ENCODE data around the gene CRAMP1. TPM values are rescaled to one million over a fixed set of nuclear protein-coding genes. Genes with fewer than 3 reads are reported as not detected.

CRAMP1 gene
- polyA plus RNA-seq, 2 of the 4 experiments (the other 2 are of a cell fraction): 6.5 to 9.1 TPM

GRCh38 chr16:1677942-1678499 is 65.9 kb downstream of the CRAMP1 start, which contains the start of gene JPT2 (continued):
- TF ChIP-seq HMGXB4 (CRISPR knock-in tag; IDR thresholded peaks at IDR 0.05; ENCODE audit: borderline replicate concordance): no peak
- TF ChIP-seq JUNB (IDR thresholded peaks at IDR 0.05): no peak
- TF ChIP-seq ELK1 (IDR thresholded peaks at IDR 0.05; ENCODE audit: low read depth, low read length): no peak

- peak; percentile 52 to 76 for DNase-seq (ENCODE audit: low read depth in 1 of 2, low spot score in 1 of 2)
Observed at GRCh38 chr16:1678500-1679098, 66.4 kb downstream of the CRAMP1 start.

More at GRCh38 chr16:1678500-1679098, 66.4 kb downstream of the CRAMP1 start:
- 2% methylated on average over 5 of the region's 45 CpGs for WGBS (ENCODE audit: missing lambda C conversion rate)
- Histone ChIP-seq H3K4me2 (peak overlapping the region; percentile 85), H3K4me1 (peaks cover 37% of the 10 kb centered on the region), H3K4me3 (peak overlapping the region; percentile 85), H3K27ac (peak overlapping the region; percentile 97 to 98), H3K9me3 (no peaks in the 10 kb centered on the region)
- CTCF ChIA-PET: interaction anchor here (0.6 to 7.3 kb wide), 14 partner anchors 10 to 96 kb away, joined by 3 to 63 read pairs (median 4); partner anchors contain the start of gene MAPK8IP3
- POLR2A ChIA-PET: interaction anchor here (1.0 to 1.6 kb wide), 9 partner anchors 13 to 258 kb away, joined by 3 to 34 read pairs (median 5); partner anchors contain the start of genes CRAMP1, EME2, IFT140 and MAPK8IP3
- peak; percentile 53 to 58 for ATAC-seq
- FAIRE-seq: no peak
- TF ChIP-seq PBX3 (IDR thresholded peaks at IDR 0.05) (no peak; the same call in 1 of the 2 replicates), REST (IDR thresholded peaks at IDR 0.05) (no peak), USF2 (IDR thresholded peaks at IDR 0.05) (no peak), TP53 (CRISPR knock-in tag; IDR thresholded peaks at IDR 0.05) (0 out of 2 replicates have a peak, but pooled peaks have one; percentile 8), RARB (CRISPR knock-in tag; IDR thresholded peaks at IDR 0.05) (0 out of 2 replicates have a peak, but pooled peaks have one; percentile 25), TFCP2L1 (CRISPR knock-in tag; IDR thresholded peaks at IDR 0.05) (0 out of 2 replicates have a peak, but pooled peaks have one; percentile 37), JUN (IDR thresholded peaks at IDR 0.05) (peak; percentile 61 to 62; a peak in 2 of 5 replicates), PHF8 (IDR thresholded peaks at IDR 0.05; ENCODE audit: borderline replicate concordance, low read depth) (peak; percentile 27; the same call in 1 of the 2 replicates), BCL3 (IDR thresholded peaks at IDR 0.05) (peak; percentile 23; the same call in 1 of the 3 replicates), BHLHE40 (IDR thresholded peaks at IDR 0.05; ENCODE audit: low read depth, low read length) (no peak), MAX (IDR thresholded peaks at IDR 0.05) (peak; percentile 69), RAD21 (conservative IDR thresholded peaks at IDR 0.05 in 1 of 2, IDR thresholded peaks at IDR 0.05 in 1 of 2) (0 out of 5 replicates have a peak, but pooled peaks of 1 of the 2 experiments have one; percentile 14), CTCF (IDR thresholded peaks at IDR 0.05) (no peak; the same call in 2 of the 3 replicates), KDM1A (IDR thresholded peaks at IDR 0.05; ENCODE audit: low read depth) (no peak), ESRRA (IDR thresholded peaks at IDR 0.05; ENCODE audit: borderline replicate concordance, low read length) (no peak), MAFK (IDR thresholded peaks at IDR 0.05; ENCODE audit: partially characterized antibody) (peak; percentile 99)
